COLO668 (cell line): ENCODE data around the gene GADD45G.
A peak's percentile ranks its signal among the peaks of the same experiment; 100 is the strongest.

ENCODE experiments used
- DNase-seq: peaks from one replicate; lab custom pipeline; 2025; ENCODE audit not compliant: unreplicated experiment; lab: John Stamatoyannopoulos, UW

Gene GADD45G

DNA sequence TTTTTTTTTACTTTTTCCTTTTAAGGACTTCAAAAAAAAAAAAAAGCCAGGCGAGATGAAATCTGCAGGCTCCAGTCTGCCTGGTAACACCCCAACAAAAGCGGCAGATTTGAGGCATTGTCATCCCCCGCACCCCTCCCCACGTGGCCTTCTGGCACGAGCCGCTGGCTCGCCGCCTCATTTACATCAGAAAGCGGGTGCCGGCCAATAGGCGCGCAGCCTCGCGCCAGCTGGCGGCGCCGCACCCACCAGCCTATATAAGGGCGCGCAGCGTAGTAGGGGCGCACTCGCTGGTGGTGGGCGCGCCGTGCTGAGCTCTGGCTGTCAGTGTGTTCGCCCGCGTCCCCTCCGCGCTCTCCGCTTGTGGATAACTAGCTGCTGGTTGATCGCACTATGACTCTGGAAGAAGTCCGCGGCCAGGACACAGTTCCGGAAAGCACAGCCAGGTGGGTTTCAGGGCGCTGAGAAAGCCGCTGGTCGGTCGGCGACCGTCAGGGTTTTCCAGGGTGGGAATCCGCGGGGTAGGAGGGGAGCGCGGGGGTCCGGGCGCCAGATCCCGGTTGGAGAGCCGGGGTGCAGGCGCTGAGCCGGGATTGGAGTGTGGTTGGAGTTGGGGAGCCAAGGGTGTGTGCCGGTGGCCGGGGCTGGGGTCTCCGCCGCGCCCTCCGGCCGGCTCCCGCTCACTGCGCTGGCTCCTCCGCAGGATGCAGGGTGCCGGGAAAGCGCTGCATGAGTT, at the start of gene GADD45G:
Gene GADD45G (plus strand): TSS at position 284 of the 736 bp plus-strand sequence. CDS start 110 bp downstream, at position 394.
- DNase-seq: peak; percentile 96

- no peak for DNase-seq
Measured at GRCh38 chr9:89555036-89555415, 49.8 kb upstream of the GADD45G start.

DNA sequence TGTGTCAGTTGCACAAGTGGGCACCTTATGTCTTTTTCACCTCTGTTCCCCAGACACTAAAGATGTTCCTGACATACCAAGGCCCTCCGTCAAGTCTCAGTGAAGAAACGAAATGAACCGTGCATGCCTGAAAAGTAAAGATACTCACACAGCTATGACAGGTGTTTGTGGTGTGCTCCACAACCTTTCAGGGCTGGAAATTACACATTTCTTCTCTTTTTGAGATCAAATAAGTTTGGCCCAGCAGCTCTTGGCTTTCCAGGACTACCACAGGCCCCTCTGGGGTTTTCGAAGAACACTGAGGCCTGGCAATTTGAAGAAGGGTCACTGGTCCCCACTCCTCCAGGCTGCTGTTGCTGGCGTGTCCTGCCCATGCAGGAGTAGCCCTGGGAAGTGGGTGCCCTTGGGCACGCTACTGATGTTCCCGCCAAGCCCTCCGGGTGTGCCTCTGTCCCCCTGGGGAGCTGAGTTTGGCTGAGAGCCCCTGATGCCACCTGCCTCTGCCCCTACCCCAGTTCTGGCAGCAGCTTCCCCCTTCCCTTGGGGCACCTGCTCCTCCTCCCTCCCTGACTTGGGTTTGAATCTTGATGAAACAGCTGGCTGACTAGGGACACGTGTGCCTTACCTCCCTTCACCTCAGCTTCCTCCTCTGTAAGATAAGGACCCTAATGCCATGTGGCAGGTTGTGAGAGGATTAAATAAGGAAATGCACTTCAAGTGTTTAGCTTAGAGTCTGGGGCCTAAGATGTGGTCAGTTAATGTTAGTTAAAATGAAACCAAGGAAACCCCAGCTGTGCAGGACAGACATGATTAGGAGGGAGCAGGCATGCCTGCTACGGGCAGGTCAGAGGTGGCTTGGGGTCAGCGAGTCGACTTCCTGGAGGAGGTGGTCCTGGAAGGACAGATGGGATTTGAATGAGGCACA, 49.1 kb upstream of the GADD45G start:
- DNase-seq: no peak

DNA sequence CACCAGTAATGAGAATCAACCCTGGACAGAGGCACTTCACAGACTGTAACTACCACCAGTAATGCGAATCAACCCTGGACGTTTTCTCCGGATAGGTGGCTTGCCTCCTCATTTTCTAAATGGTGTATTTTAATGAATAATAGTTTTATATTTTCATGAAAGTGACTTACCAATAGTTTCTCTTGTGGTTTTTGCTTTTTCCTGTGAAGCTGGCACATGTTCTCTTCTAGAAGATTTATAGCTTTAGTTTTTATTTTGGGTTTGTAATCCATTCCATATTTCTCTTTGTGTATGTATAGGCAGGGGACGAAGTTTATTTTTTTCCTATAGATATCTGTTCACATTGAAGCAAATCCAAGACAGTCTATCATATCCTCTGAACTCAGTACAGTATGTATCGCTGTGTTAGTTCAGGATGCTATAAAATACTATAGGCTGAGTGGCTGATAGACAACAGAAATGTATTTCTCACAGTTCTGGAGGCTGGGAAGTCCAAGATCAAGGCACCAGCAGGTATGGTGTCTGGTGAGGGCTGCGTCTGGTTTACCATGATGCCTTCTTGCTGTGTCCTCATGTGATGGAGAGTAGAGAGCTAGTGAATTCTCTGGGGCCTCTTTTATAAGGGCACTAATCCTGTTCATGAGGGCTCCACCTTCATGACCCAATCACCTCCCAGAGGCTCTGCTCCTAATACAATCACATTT, 46.5 kb upstream of the GADD45G start:
- no peak for DNase-seq

- no peak for DNase-seq
Measured at GRCh38 chr9:89558948-89559347, 45.9 kb upstream of the GADD45G start.

- no peak for DNase-seq
Measured at GRCh38 chr9:89562186-89562814, 42.5 kb upstream of the GADD45G start.

- no peak for DNase-seq
Measured at GRCh38 chr9:89563571-89564345, 41.1 kb upstream of the GADD45G start.

- DNase-seq: peak; percentile 47
Measured at GRCh38 chr9:89564346-89564878, 40.4 kb upstream of the GADD45G start.

DNA sequence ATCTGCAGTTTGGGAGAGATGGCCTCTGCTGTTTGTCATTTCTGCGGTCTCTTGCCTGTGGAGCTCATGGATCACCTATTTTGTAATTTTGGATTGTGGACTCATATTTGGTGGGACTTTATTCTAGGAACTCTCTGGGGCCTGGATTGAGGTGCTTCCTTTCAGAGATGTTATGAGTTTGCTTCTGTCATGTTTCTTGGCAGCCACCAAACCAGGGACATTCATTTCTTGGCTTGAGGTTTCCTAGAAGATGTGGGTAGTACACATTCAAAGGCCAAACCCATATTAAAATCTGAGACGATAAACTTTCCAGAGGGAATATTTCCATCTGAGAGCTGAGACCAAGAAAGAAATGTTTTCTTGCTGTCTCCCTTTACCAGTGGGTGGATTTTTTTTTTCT, 37.2 kb upstream of the GADD45G start:
- DNase-seq: no peak

DNA sequence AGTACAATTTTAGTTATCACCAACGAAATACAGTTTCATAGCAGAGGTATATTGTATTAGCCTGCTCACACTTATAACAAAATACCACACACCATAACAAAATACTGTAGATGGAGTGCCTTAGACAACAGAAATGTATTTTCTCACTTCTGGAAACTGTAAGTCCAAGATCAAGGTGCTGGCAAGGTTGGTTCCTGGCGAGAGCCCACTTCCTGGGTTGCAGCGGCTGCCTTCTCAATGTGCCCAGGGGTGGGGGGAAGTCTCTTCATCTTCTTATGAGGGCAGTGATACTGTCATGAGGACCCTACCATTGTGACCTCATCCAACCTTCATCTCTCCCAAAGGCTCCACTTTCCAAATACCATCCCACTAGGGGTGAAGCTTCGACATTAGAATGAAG, 30.5 kb upstream of the GADD45G start:
- DNase-seq: no peak

DNA sequence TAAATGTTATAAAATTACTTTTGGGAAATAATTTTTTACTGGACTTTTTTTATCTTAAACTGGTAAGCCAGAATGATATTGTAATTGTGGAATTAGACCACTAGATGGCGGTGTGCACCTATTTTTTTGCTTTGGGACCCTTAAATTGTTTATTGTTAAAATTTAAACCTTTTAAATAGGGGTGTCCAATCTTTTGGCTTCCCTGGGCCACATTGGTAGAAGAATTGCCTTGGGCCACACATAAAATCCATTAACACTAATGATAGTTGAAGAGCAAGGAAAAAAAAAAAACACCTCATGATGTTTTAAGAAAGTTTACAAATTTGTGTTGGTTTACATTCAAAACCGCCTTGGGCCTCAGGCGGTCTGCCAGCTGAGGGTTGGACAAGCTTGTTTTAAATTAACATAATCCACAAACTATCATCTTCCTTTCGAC, 28.4 kb upstream of the GADD45G start:
- DNase-seq: no peak

- no peak for DNase-seq
Measured at GRCh38 chr9:89577363-89577762, 27.4 kb upstream of the GADD45G start.

DNA sequence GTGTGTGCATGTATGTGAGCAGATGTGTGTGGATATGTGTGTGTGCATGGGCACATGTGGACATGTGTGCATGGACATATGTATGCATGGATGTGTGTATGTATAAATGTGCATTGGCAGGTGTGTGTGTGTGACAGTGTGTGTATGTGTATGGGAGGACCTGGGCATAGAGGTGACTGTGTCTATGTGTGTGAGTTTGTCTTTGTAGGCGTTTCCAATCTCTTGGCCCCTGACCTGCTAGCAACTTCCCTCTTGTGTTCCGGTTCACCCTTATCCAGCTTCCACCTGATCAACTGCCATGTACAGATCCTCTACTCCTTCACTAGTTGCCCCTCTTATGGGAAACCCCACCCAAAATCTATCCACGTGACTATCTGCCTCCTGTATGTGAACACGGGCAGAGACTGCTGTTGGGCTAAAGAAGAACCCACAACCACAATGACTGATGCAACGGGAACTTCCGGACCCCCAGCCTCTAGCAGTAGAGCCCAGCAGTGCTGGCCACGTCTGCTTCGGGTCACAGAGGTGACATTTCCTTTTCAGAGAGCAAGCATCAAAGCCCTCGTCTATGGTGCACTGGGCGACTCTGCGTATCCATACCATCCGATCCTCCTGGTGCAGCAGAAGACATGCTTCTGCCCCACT, 24.9 kb upstream of the GADD45G start:
- no peak for DNase-seq

- no peak for DNase-seq
Measured at GRCh38 chr9:89586311-89586710, 18.5 kb upstream of the GADD45G start.

DNA sequence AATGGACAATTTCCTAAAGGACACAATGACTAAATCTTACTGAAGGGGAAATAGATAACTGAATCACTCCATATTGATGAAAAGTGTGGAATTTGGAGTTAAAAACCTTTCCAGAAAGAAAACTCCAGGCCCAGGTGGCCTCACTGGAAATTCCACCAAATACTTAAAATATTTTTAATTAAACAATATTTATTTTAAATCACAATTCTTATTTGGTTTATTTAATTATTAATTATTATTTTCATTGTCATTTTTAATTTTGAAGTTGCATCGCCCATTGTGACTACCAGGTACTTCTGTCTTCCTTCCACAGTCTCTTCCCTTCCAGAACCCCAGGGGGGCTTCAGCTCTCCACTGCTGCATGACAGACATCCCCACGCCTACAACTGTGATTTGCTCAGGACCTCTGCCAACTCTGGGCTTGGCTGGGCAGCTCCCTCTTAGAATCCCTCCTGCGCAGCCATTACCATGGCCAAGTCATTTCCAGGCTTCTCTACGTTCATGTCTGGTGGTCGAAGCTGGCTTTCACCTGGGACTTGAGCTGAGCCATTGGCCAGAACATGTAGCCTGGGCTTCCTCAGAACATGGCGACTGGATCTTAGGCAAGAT, 16.4 kb upstream of the GADD45G start:
- no peak for DNase-seq

DNA sequence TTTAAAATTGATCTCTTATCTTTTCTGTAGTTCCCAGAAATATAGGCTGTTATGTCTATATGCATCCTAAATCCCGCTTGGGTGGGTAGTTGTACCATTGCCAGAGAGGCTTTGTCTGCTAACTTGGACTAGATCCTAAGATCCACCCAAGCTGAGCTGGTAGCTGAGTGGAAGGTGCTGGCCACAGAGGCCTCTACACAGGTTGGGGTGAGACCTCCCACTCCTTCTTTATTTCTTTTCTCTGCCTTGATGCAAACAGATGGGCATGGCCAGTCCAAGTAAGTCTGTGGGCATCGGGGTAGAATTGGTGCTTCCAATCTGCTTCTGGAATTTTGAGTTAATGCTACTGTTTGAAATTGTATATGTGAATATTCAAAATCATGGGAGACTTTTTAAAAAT, 14.4 kb upstream of the GADD45G start:
- DNase-seq: no peak

DNA sequence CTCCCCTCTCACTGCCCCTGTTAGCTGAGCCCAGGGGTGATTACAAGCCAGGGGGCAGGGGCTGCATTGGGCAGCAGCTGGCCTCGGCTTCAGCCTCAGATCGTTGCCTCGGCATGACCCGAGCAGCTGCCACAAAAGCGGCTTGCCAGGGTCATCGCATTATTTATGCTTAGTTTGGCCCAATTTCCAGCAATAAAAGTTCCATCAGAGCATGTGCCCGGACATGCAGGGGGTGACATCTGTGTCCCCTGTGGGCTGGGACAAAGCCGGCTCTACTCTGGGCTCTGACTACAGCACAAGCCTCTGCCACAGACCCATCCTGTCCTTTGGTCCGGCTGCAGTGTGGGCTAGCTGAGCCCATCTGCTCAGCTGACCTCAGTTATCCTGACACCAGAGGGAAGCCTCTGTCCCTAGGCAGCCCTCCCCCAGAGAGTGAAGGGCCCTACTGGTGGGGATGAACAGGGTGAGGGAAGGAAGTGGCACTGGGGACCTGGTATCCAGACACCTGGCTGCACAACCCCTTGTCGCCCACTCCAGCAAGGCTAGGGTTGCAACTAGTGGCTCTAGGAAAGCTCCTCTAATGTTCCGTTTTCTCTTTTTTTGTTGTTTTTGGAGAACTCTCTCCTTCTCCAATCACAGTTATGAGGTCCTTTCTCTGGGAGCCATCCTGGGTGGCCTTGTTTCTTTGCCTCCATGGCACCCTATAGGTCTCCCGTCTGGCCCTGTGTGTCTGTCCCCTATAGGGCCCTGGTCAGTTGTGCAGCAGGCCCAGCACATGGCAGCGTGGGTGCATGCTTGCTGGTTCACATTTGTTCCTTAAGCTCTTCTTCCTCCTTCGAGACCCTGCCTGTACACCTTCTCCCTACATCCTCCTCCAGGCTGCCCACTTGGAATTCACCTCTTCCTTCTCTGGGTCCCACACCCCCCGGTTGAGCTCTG, 13.3 kb upstream of the GADD45G start:
- no peak for DNase-seq

GRCh38 chr9:89592213-89592815, 12.5 kb upstream of the GADD45G start:
- DNase-seq: no peak
